Measurements from ENCODE around the gene DNER. TPM values are rescaled to one million over a fixed set of nuclear protein-coding genes. Genes with fewer than 3 reads are reported as not detected.

Gene DNER
- total and polyA plus RNA-seq, 2 donors (not counting 3 experiments of a cell fraction or from before 2014, with no cell fraction given): 0.01 TPM; not detected in 1

DNA sequence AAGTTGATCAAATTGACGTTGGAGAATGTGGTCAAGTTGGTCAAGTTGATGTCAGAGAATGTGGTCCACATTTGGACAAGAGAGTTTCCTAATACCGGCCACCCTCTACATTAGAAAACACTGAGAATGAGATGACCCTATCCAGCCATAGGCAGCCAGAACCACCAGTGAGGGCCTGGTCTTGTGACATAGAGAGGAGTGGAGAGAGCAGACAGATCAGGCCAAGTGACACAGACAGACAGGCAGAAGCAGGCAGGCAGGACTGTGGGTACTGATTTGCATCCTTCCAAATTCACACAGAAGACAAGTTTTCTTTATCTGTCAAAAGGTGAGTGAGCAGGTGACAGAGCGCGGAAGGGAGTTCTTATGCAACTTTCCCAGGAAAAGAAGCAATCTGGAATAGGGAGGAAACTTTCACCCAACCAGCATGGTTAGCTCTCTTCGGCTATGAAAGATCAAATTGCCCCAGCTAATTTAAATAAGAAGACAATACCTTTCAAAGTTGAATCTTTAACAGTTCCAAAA lies 334.2 kb downstream of the DNER start:
- no peak overlapping the region for H3K27ac ChIP-seq (ENCODE audit: insufficient read depth, low read depth, low read length)
- H3K79me2 ChIP-seq (ENCODE audit: control insufficient read depth, insufficient read depth, low read length): no peaks in the 10 kb centered on the region
- H3K4me1 ChIP-seq (ENCODE audit: control insufficient read depth, extremely low read depth, insufficient read depth, low read length): no peaks in the 10 kb centered on the region
- ChIA-PET CTCF (no interaction called here), POLR2A (no interaction called here)
- no peaks in the 10 kb centered on the region for H4K20me1 ChIP-seq (replicated peaks; ENCODE audit: control insufficient read depth, extremely low read depth, insufficient read depth, low read length)
- TF ChIP-seq POLR2A (IDR thresholded peaks at IDR 0.05; ENCODE audit: low read depth, low read length) (no peak), MYC (IDR thresholded peaks at IDR 0.05; ENCODE audit: low read depth, low read length) (no peak), JUN (IDR thresholded peaks at IDR 0.05; ENCODE audit: borderline replicate concordance, insufficient read depth, insufficient read length, low read depth) (no peak), EZH2 (IDR thresholded peaks at IDR 0.05; ENCODE audit: borderline replicate concordance, low read depth, low read length, severe bottlenecking) (no peak), GATA2 (IDR thresholded peaks at IDR 0.05; ENCODE audit: insufficient read depth, insufficient read length, low read depth, low read length) (no peak), POLR2AphosphoS5 (IDR thresholded peaks at IDR 0.05; ENCODE audit: insufficient read depth, low read depth, low read length) (no peak), FOS (IDR thresholded peaks at IDR 0.05; ENCODE audit: borderline replicate concordance, insufficient read depth, low read length) (no peak)
- TF ChIP-seq, protein P1, sequence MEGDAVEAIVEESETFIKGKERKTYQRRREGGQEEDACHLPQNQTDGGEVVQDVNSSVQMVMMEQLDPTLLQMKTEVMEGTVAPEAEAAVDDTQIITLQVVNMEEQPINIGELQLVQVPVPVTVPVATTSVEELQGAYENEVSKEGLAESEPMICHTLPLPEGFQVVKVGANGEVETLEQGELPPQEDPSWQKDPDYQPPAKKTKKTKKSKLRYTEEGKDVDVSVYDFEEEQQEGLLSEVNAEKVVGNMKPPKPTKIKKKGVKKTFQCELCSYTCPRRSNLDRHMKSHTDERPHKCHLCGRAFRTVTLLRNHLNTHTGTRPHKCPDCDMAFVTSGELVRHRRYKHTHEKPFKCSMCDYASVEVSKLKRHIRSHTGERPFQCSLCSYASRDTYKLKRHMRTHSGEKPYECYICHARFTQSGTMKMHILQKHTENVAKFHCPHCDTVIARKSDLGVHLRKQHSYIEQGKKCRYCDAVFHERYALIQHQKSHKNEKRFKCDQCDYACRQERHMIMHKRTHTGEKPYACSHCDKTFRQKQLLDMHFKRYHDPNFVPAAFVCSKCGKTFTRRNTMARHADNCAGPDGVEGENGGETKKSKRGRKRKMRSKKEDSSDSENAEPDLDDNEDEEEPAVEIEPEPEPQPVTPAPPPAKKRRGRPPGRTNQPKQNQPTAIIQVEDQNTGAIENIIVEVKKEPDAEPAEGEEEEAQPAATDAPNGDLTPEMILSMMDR (IDR thresholded peaks at IDR 0.05; ENCODE audit: extremely low read depth in 1 of 2, insufficient read depth in 1 of 2, low read depth in 1 of 2, low read length in 2 of 2): no peak
- TF ChIP-seq, protein P2, sequence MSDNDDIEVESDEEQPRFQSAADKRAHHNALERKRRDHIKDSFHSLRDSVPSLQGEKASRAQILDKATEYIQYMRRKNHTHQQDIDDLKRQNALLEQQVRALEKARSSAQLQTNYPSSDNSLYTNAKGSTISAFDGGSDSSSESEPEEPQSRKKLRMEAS (IDR thresholded peaks at IDR 0.05; ENCODE audit: insufficient read depth, insufficient read length): no peak
- H2AFZ ChIP-seq (ENCODE audit: low read depth, low read length): no peak overlapping the region
- H3K27me3 ChIP-seq (ENCODE audit: control insufficient read depth in 2 of 2, insufficient read depth in 2 of 2, low read length in 2 of 2): no peaks in the 10 kb centered on the region
- no peaks in the 10 kb centered on the region for H3K9me1 ChIP-seq (replicated peaks; ENCODE audit: control insufficient read depth, extremely low read depth, insufficient read depth, low read length)
- dilution Hi-C loops (cut with MboI; ENCODE audit: extremely low pct_ligation_motif_present, low sequenced_read_pairs) (no loop called here), intact Hi-C loops (cut with micrococcal nuclease) (no loop called here)
- no peak overlapping the region for H3K4me2 ChIP-seq (ENCODE audit: insufficient read depth, low read length)
- no peaks in the 10 kb centered on the region for H3K9me3 ChIP-seq (replicated peaks; ENCODE audit: control insufficient read depth, insufficient read depth, low read length)
- no peak for DNase-seq (ENCODE audit: low read depth, low spot score)
- FAIRE-seq: no peak
- no TSS peak for BruUV-seq (replicated peaks)
- no peak overlapping the region for H3K4me3 ChIP-seq (replicated peaks in 1 of 3; ENCODE audit: insufficient read depth in 1 of 3, low read depth in 1 of 3, low read length in 3 of 3)
- no peak overlapping the region for H3K9ac ChIP-seq (replicated peaks; ENCODE audit: extremely low read depth, insufficient read depth, low read length)
- no peaks in the 10 kb centered on the region for H3K36me3 ChIP-seq (ENCODE audit: control insufficient read depth in 2 of 2, extremely low read depth in 1 of 2, insufficient read depth in 2 of 2, low read length in 2 of 2)
